Measurements from ENCODE around the gene ALDH9A1. TPM values are rescaled to one million over a fixed set of nuclear protein-coding genes. Genes with fewer than 3 reads are reported as not detected.
"Not testable (repeated sequence)": the region's sequence is repeated elsewhere in the genome, so short reads cannot be mapped to it uniquely, and the experiment has no call there.

ALDH9A1 gene
- total RNA-seq, 6 experiments from 2014 or later: 69.7 to 139 (median 93.8) TPM

DNA sequence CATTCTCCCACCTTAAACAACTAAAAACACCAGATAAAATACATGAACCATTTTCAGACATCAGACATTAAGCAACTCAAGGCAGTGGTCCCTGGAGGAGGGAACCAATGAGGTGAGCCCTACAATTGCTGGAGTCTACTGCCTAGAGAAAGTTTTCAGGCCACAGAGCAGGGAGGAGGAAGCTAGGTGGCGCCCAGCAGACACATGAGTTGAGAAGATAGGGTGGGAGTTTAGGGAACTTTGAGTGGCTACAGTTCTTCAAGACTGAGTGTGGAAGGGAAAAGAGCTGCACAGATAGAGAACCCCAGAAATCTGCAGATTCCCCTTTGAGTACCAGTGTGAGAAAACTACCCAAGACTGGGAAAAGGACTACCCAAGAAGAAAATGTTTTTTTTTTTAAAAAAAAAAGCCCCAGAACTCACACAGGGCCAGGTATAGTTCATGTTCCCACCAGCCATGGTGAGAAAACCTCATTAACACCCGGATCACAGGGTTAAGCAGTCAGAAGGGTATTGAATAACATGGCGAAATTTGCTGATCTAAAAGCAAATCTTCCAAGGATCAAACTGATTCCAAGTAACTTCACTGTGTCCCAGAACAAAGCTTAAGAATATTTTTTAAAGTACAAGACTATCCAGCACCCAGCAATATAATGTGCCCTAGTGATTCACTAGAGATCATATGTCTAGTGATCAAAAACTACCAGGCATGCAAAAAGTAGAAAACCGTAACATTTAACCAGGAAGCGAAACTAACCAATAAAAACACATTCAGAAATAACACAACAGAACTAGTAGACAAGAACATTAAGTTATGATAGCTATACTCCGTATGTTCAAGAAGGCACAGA, 12.0 kb downstream of the ALDH9A1 start:
- 69% methylated on average over 6 of the region's 6 CpGs for WGBS (ENCODE audit: insufficient coverage, low coverage, low lambda C conversion rate, missing lambda C conversion rate)
- Histone ChIP-seq H3K4me1 (peaks cover 0 to 18% (median 5%) of the 10 kb centered on the region in 4 donors), H3K4me3 (no peak overlapping the region), H3K36me3 (peaks cover 0 to 26% (median 10%) of the 10 kb centered on the region in 4 donors), H3K27ac (no peak overlapping the region), H3K27me3 (no peaks in the 10 kb centered on the region), H3K9me3 (no peaks in the 10 kb centered on the region)
- ATAC-seq (peak in 3 of 4 donors; percentile 43 to 65 (median 53)), DNase-seq (no peak)
- TF ChIP-seq POLR2A (IDR thresholded peaks at IDR 0.05): no peak
- TF ChIP-seq, protein P1, sequence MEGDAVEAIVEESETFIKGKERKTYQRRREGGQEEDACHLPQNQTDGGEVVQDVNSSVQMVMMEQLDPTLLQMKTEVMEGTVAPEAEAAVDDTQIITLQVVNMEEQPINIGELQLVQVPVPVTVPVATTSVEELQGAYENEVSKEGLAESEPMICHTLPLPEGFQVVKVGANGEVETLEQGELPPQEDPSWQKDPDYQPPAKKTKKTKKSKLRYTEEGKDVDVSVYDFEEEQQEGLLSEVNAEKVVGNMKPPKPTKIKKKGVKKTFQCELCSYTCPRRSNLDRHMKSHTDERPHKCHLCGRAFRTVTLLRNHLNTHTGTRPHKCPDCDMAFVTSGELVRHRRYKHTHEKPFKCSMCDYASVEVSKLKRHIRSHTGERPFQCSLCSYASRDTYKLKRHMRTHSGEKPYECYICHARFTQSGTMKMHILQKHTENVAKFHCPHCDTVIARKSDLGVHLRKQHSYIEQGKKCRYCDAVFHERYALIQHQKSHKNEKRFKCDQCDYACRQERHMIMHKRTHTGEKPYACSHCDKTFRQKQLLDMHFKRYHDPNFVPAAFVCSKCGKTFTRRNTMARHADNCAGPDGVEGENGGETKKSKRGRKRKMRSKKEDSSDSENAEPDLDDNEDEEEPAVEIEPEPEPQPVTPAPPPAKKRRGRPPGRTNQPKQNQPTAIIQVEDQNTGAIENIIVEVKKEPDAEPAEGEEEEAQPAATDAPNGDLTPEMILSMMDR (IDR thresholded peaks at IDR 0.05): no peak
- intact Hi-C loops (cut with DNase I): no loop called here

GRCh38 chr1:165683848-165684485, 14.4 kb downstream of the ALDH9A1 start:
- no peak for DNase-seq
- H3K4me1 ChIP-seq: peaks cover 0 to 26% (median 5%) of the 10 kb centered on the region in 4 donors
- H3K27ac ChIP-seq: no peak overlapping the region
- H3K27me3 ChIP-seq: no peaks in the 10 kb centered on the region
- H3K36me3 ChIP-seq: peaks cover 0 to 26% (median 11%) of the 10 kb centered on the region in 4 donors
- TF ChIP-seq, protein P1 (IDR thresholded peaks at IDR 0.05): no peak
- TF ChIP-seq POLR2A (IDR thresholded peaks at IDR 0.05): no peak
- H3K4me3 ChIP-seq: no peak overlapping the region
- WGBS (ENCODE audit: insufficient coverage, low coverage, low lambda C conversion rate, missing lambda C conversion rate): 0% methylated on average over 1 of the region's 1 CpG
- intact Hi-C loops (cut with DNase I): no loop called here
- no peak for ATAC-seq
- no peaks in the 10 kb centered on the region for H3K9me3 ChIP-seq

DNA sequence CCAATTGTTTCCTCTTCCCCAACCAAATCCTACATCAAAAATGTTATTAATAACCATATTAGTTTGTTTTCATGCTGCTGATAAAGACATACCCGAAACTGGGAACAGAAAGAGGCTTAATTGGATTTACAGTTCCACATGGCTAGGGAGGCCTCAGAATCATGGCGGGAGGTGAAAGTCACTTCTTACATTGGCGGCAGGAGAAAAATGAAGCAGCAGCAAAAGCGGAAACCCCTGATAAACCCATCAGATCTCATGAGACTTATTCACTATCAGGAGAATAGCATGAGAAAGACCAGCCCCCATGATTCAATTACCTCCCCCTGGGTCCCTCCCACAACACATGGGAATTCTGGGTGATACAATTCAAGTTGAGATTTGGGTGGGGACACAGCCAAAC, 17.6 kb downstream of the ALDH9A1 start:
- Histone ChIP-seq H3K4me1 (peaks cover 0 to 19% (median 5%) of the 10 kb centered on the region in 4 donors), H3K27ac (peak overlapping the region in 2 of 3 donors; percentile 20 to 61), H3K36me3 (peaks cover 0 to 56% (median 23%) of the 10 kb centered on the region in 4 donors)
- H3K4me3 ChIP-seq; H3K9me3 ChIP-seq; ATAC-seq; intact Hi-C loops (cut with DNase I); DNase-seq; H3K27me3 ChIP-seq: not testable (repeated sequence)
- 93% methylated on average over 4 of the region's 4 CpGs for WGBS (ENCODE audit: insufficient coverage, low coverage, low lambda C conversion rate, missing lambda C conversion rate)

DNA sequence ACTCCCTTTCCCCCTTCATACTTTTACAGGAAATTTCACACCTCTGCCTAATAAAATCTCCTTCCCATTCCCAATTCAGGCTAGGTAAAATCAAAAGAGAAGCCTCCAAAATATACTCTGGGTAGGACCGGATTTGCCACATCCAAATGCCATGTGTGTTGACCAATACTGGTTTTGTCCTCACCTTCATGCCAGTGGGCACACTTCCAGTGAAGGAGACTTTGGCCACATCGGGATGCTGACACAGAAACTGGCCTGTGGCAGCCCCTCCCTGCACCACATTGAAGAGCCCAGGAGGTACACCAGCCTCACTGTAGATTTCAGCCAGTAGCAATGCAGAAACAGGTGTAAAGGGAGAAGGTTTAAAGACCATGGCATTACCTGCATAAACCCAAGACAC, 18.1 kb downstream of the ALDH9A1 start:
- Histone ChIP-seq H3K27ac (peak overlapping the region in 2 of 3 donors; percentile 20 to 64), H3K9me3 (no peaks in the 10 kb centered on the region), H3K4me3 (no peak overlapping the region), H3K27me3 (no peaks in the 10 kb centered on the region), H3K4me1 (peaks cover 0 to 19% (median 5%) of the 10 kb centered on the region in 4 donors), H3K36me3 (peaks cover 0 to 60% (median 23%) of the 10 kb centered on the region in 4 donors)
- ATAC-seq: peak; percentile 99
- peak; percentile 73 to 93 (median 86) for DNase-seq
- no peak for TF ChIP-seq POLR2A (IDR thresholded peaks at IDR 0.05)
- TF ChIP-seq, protein P1 (IDR thresholded peaks at IDR 0.05): no peak
- intact Hi-C loops (cut with DNase I): no loop called here
- WGBS (ENCODE audit: insufficient coverage, low coverage, low lambda C conversion rate, missing lambda C conversion rate): 33% methylated on average over 2 of the region's 2 CpGs
